Choroid plexus epithelial cell (primary cell): ENCODE results near the gene PHLPP2.

ENCODE experiments used
- DNase-seq: peaks from one replicate; pipeline ENCODE4 v3.0.0-alpha.2; 2010; ENCODE audit warnings: low read depth
- H3K4me3 ChIP-seq: 2 replicates; pipeline ENCODE4 v1.5.1; 2011; ENCODE audit warnings: low read depth, mild to moderate bottlenecking, control low read depth, low read length, moderate library complexity
- CTCF ChIP-seq: conservative IDR thresholded peaks from 2 replicates; pipeline ENCODE4 v1.5.1; 2011; ENCODE audit warnings: low read depth, mild to moderate bottlenecking, control low read depth, inconsistent platforms, low read length, moderate library complexity

Gene PHLPP2

GRCh38 chr16:71669926-71670536, 54.5 kb downstream of the PHLPP2 start:
- peak; percentile 50 for DNase-seq
- TF ChIP-seq CTCF: peak; percentile 51
- no peak overlapping the region for H3K4me3 ChIP-seq

- no peak for DNase-seq
- H3K4me3 ChIP-seq: no peak overlapping the region
- no peak for TF ChIP-seq CTCF
Measured at GRCh38 chr16:71666928-71667707, 57.4 kb downstream of the PHLPP2 start.

- no peak overlapping the region for H3K4me3 ChIP-seq
- TF ChIP-seq CTCF: no peak
- no peak for DNase-seq
Measured at GRCh38 chr16:71666264-71666663, 58.2 kb downstream of the PHLPP2 start.

- DNase-seq: no peak
- no peak overlapping the region for H3K4me3 ChIP-seq
- TF ChIP-seq CTCF: no peak
Measured at GRCh38 chr16:71659471-71659870, 65.0 kb downstream of the PHLPP2 start.

GRCh38 chr16:71658771-71659170, 65.7 kb downstream of the PHLPP2 start:
- TF ChIP-seq CTCF: no peak
- peak; percentile 15 for DNase-seq
- H3K4me3 ChIP-seq: no peak overlapping the region

GRCh38 chr16:71649704-71650103, 74.8 kb downstream of the PHLPP2 start:
- no peak for DNase-seq
- TF ChIP-seq CTCF: no peak
- H3K4me3 ChIP-seq: no peak overlapping the region

GRCh38 chr16:71648921-71649320, 75.6 kb downstream of the PHLPP2 start:
- peak; percentile 37 for DNase-seq
- TF ChIP-seq CTCF: peak; percentile 67

More at GRCh38 chr16:71648921-71649320, 75.6 kb downstream of the PHLPP2 start:
- H3K4me3 ChIP-seq: no peak overlapping the region
